Bronchial epithelial cell (primary cell): ENCODE measurements around the gene XAGE1A. TPM values are rescaled to one million over a fixed set of nuclear protein-coding genes. Genes with fewer than 3 reads are reported as not detected.
"Not testable (repeated sequence)": the region's sequence is repeated elsewhere in the genome, so short reads cannot be mapped to it uniquely, and the experiment has no call there.

Source experiments
- DNase-seq: peaks from one replicate; pipeline ENCODE4 v3.0.0-alpha.2; 2010; ENCODE audit warnings: low read depth
- FAIRE-seq: peaks from 2 replicates; lab custom pipeline; 2011; peaks lifted over from hg19 to GRCh38; lab: Jason Lieb, UNC
- H3K27me3 ChIP-seq: 2 replicates; pipeline ENCODE4 v1.5.1; 2011; ENCODE audit warnings: low read length; ENCODE audit not compliant: control insufficient read depth, insufficient read depth
- H3K36me3 ChIP-seq: 2 replicates; pipeline ENCODE4 v1.5.1; 2011; ENCODE audit warnings: low read length; ENCODE audit not compliant: control insufficient read depth, insufficient read depth
- H3K4me3 ChIP-seq: 2 replicates; pipeline ENCODE4 v1.5.1; 2011; ENCODE audit warnings: mild to moderate bottlenecking, low read depth, low read length, control low read depth
- total RNA-seq: library from RNA; depleted of rRNA; stranded (reverse); fragments of >200 nt; gene quantifications from 2 replicates; pipeline ENCODE4 v1.2.1, GENCODE V29; 2014
- TF ChIP-seq, protein P1 (sequence below): IDR thresholded peaks from 2 replicates; pipeline ENCODE4 v1.5.1; 2011; ENCODE audit warnings: mild to moderate bottlenecking, moderate library complexity, low read length, control low read depth, inconsistent platforms; ENCODE audit not compliant: insufficient read depth, severe bottlenecking

The XAGE1A gene
- total RNA-seq, 1 donor from 2014 or later, result not detected

GRCh38 chrX:52541051-52541450 lies 45.4 kb downstream of the XAGE1A start:
- not testable (repeated sequence) for H3K4me3 ChIP-seq, H3K36me3 ChIP-seq, H3K27me3 ChIP-seq, DNase-seq, FAIRE-seq

- Histone ChIP-seq H3K4me3 (no peak overlapping the region), H3K27me3 (no peaks in the 10 kb centered on the region), H3K36me3 (no peaks in the 10 kb centered on the region)
- no peak for DNase-seq
- no peak for FAIRE-seq
- TF ChIP-seq, protein P1, sequence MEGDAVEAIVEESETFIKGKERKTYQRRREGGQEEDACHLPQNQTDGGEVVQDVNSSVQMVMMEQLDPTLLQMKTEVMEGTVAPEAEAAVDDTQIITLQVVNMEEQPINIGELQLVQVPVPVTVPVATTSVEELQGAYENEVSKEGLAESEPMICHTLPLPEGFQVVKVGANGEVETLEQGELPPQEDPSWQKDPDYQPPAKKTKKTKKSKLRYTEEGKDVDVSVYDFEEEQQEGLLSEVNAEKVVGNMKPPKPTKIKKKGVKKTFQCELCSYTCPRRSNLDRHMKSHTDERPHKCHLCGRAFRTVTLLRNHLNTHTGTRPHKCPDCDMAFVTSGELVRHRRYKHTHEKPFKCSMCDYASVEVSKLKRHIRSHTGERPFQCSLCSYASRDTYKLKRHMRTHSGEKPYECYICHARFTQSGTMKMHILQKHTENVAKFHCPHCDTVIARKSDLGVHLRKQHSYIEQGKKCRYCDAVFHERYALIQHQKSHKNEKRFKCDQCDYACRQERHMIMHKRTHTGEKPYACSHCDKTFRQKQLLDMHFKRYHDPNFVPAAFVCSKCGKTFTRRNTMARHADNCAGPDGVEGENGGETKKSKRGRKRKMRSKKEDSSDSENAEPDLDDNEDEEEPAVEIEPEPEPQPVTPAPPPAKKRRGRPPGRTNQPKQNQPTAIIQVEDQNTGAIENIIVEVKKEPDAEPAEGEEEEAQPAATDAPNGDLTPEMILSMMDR, result no peak
Observed at GRCh38 chrX:52542311-52542710, 46.7 kb downstream of the XAGE1A start.

DNA sequence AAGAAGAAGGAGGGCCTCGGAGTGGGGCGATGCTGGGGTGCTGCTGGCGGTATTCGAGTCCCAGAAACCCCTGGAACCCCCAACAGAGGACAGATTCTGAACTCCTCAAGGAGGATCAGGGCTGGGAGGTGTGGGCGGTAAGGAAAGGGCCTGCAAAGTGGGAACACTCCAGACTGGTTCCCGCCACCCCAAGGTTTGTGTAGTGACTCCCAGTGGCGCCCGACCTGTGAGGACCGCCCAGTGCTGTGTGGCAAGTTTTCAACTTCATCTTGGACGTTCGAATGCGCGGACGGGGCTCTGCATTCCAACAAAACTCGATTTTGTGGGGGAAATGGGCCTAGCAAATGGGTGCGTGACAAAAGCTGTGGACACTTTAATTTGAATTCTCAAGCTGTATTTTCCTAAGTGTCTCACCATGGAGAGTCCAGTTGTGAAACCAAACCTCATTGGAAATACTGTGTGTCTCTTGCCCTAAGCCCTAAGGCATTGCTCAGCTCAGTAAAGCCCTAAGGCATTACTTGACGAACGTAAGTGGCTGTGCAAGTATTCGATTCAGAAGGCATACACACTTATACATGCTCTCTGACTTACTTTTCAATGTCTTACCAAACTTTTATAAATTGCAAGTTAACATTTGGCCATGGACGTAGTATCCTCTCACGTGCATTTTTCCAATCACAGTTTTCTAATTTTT lies 48.7 kb downstream of the XAGE1A start:
- no peaks in the 10 kb centered on the region for H3K27me3 ChIP-seq
- DNase-seq (no peak), FAIRE-seq (no peak)
- TF ChIP-seq, protein P1, result no peak
- no peaks in the 10 kb centered on the region for H3K36me3 ChIP-seq
- H3K4me3 ChIP-seq, result no peak overlapping the region

DNA sequence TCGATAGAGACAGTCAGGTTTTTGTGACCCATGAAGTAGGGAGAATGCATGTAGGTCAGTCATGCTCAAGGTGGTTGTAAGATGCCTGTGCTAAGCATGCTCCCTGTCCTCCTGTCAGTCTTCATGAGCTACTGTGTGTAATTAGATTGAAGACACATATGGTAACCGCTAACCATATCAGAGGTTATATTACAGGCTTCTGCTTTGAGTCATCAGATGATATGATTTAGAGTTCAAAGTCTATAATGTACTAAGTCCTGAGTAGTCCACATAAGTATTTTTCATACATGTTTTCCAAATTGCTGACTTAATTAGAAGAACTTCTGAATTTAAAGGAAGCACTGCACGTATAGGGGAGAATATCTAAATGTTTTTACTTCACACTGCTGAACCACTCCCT lies 53.2 kb downstream of the XAGE1A start:
- not testable (repeated sequence) for H3K36me3 ChIP-seq, H3K27me3 ChIP-seq, DNase-seq, FAIRE-seq, H3K4me3 ChIP-seq

Other genes with a start within 250 kb of the XAGE1A start
- not detected in 2 replicates for gene XAGE2, start 126.8 kb upstream of the XAGE1A start, total RNA-seq
- not detected in 2 replicates for gene XAGE1B, start 21.3 kb downstream of the XAGE1A start, total RNA-seq
- gene SSX7, start 159.1 kb downstream of the XAGE1A start, total RNA-seq, result not detected in 2 replicates
- not detected in 2 replicates for gene SSX2, start 211.4 kb downstream of the XAGE1A start, total RNA-seq